ENCODE data around the gene PYGM. TPM values are rescaled to one million over a fixed set of nuclear protein-coding genes. Genes with fewer than 3 reads are reported as not detected.

PYGM gene
- total and polyA plus RNA-seq, 10 donors, result 1.7 to 7.2 (median 4.2) TPM

GRCh38 chr11:64739871-64740270, 19.9 kb downstream of the PYGM start:
- intact Hi-C loops (cut with DNase I; ENCODE audit: low total_unique reads), result no loop called here
- Histone ChIP-seq H3K4me3 (no peak overlapping the region), H3K27ac (no peak overlapping the region), H3K27me3 (replicated peaks in 1 of 7) (peaks cover 0 to 7% (median 0%) of the 10 kb centered on the region in 7 donors), H3K9me3 (no peaks in the 10 kb centered on the region), H3K36me3 (peaks cover 0 to 71% (median 58%) of the 10 kb centered on the region in 6 donors), H3K4me1 (peaks cover 17 to 74% (median 38%) of the 10 kb centered on the region in 6 donors)
- 93 to 96% (median 94%) methylated on average over 9 to 12 of the region's 12 CpGs for WGBS, 5 donors
- TF ChIP-seq POLR2AphosphoS5 (IDR thresholded peaks at IDR 0.05) (peak in 1 of 3 donors; percentile 6), POLR2A (IDR thresholded peaks at IDR 0.05) (no peak), CTCF (IDR thresholded peaks at IDR 0.05 in 8 of 11, conservative IDR thresholded peaks at IDR 0.05 in 3 of 11) (no peak)
- peak; percentile 73 for DNase-seq

GRCh38 chr11:64736654-64737053, 23.1 kb downstream of the PYGM start:
- H3K36me3 ChIP-seq, result peaks cover 0 to 100% (median 83%) of the 10 kb centered on the region in 6 donors

GRCh38 chr11:64735725-64736259, 24.0 kb downstream of the PYGM start:
- no peak for DNase-seq
- no peak for TF ChIP-seq POLR2A (IDR thresholded peaks at IDR 0.05)
- no peak for TF ChIP-seq CTCF (IDR thresholded peaks at IDR 0.05 in 8 of 11, conservative IDR thresholded peaks at IDR 0.05 in 3 of 11)
- no peak for TF ChIP-seq POLR2AphosphoS5 (IDR thresholded peaks at IDR 0.05)
- Histone ChIP-seq H3K9me3 (no peaks in the 10 kb centered on the region), H3K4me3 (no peak overlapping the region), H3K27ac (peak overlapping the region in 1 of 8 donors; percentile 14), H3K36me3 (peaks cover 0 to 100% (median 87%) of the 10 kb centered on the region in 6 donors), H3K27me3 (replicated peaks in 1 of 7) (no peaks in the 10 kb centered on the region), H3K4me1 (peaks cover 0 to 53% (median 3%) of the 10 kb centered on the region in 6 donors)
- WGBS, 5 donors, result 86 to 93% (median 91%) methylated on average over 5 to 9 of the region's 9 CpGs
- intact Hi-C loops (cut with DNase I; ENCODE audit: low total_unique reads), result no loop called here

More at GRCh38 chr11:64736654-64737053, 23.1 kb downstream of the PYGM start:
- peak; percentile 69 for DNase-seq
- H3K4me1 ChIP-seq, result peaks cover 0 to 61% (median 11%) of the 10 kb centered on the region in 6 donors
- TF ChIP-seq POLR2A (IDR thresholded peaks at IDR 0.05) (no peak), POLR2AphosphoS5 (IDR thresholded peaks at IDR 0.05) (peak in 2 of 3 donors; percentile 11 to 58)
- intact Hi-C loops (cut with DNase I; ENCODE audit: low total_unique reads), result no loop called here
- H3K4me3 ChIP-seq, result no peak overlapping the region
- 93 to 96% (median 95%) methylated on average over 11 to 15 of the region's 15 CpGs for WGBS, 5 donors
- H3K9me3 ChIP-seq, result no peaks in the 10 kb centered on the region
- no peaks in the 10 kb centered on the region for H3K27me3 ChIP-seq (replicated peaks in 1 of 7)
- H3K27ac ChIP-seq, result no peak overlapping the region

- intact Hi-C loops (cut with DNase I; ENCODE audit: low total_unique reads), result no loop called here
- Histone ChIP-seq H3K4me3 (no peak overlapping the region), H3K27me3 (replicated peaks in 1 of 7) (no peaks in the 10 kb centered on the region), H3K27ac (peak overlapping the region in 1 of 8 donors; percentile 14), H3K9me3 (no peaks in the 10 kb centered on the region), H3K4me1 (peaks cover 0 to 53% (median 4%) of the 10 kb centered on the region in 6 donors), H3K36me3 (peaks cover 0 to 100% (median 88%) of the 10 kb centered on the region in 6 donors)
- DNase-seq, result peak; percentile 71
- 83 to 92% (median 88%) methylated on average over 22 to 23 of the region's 23 CpGs for WGBS, 5 donors
- no peak for TF ChIP-seq CTCF (IDR thresholded peaks at IDR 0.05 in 8 of 11, conservative IDR thresholded peaks at IDR 0.05 in 3 of 11)
- TF ChIP-seq POLR2A (IDR thresholded peaks at IDR 0.05), result no peak
- peak in 1 of 3 donors; percentile 13 for TF ChIP-seq POLR2AphosphoS5 (IDR thresholded peaks at IDR 0.05)
These were observed 24.7 kb downstream of the PYGM start for GRCh38 chr11:64734811-64735724.
